GM21515 (cell line): Measurements from ENCODE around the gene SECTM1.
"Not testable (repeated sequence)": the region's sequence is repeated elsewhere in the genome, so short reads cannot be mapped to it uniquely, and the experiment has no call there.

ENCODE experiments used
- ATAC-seq: cut with Tn5 transposase; IDR thresholded peaks from one replicate; pipeline ENCODE4 v1.9.1; 2021; ENCODE audit not compliant: unreplicated experiment

SECTM1 gene

GRCh38 chr17:82370471-82371332 is 37.1 kb upstream of the SECTM1 start:
- ATAC-seq = no peak

DNA sequence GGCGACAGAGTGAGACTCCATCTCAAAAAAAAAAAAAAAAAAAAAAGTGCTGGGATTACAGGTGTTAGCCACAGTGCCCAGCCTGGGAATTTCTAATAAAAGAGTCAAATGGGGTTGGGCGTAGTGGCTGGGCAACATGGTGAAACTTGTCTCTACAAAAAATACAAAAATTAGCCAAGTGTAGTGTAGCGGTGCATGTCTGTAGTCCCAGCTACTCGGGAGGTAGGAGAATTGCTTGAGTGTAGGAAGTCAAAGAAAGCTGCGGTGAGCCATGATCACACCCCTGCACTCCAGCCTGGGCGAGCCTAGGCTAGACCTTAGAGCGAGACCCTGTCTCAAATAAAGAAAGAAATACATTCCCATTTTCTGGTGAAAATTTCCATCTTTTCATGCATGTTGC is 35.6 kb upstream of the SECTM1 start:
- ATAC-seq = no peak

- ATAC-seq = no peak
Measured at GRCh38 chr17:82367724-82368524, 34.4 kb upstream of the SECTM1 start.

GRCh38 chr17:82366749-82367148 is 33.2 kb upstream of the SECTM1 start:
- no peak for ATAC-seq

- no peak for ATAC-seq
Measured at GRCh38 chr17:82365606-82366295, 32.2 kb upstream of the SECTM1 start.

DNA sequence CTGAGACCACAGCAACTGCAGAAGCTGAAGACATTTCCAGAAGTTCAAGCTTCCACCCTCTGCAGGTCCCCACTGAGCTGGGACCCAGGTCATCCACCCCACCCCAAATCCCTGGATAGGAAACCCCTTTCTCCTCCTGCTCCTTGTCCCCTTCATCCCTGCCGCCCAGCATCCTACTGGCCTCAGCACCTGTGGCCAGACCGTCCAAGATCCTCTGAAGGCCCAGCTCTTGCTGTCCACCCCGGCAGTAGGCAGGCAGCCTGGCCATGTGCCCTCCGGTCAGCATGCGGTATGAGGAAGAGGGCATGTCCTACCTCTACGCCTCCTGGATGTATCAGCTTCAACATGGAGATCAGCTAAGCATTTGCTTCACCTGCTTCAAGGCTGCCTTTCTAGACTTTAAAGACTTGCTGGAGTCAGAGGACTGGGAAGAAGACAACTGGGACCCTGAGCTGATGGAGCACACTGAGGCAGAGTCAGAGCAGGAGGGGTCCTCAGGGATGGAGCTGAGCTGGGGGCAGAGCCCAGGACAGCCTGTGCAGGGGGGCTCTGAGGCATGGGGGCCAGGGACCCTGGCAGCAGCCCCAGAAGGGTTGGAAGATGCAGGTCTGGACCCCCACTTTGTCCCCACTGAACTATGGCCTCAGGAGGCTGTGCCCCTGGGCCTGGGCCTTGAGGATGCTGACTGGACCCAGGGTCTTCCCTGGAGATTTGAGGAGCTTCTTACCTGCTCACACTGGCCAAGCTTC is 28.5 kb upstream of the SECTM1 start:
- no peak for ATAC-seq

- not testable (repeated sequence) for ATAC-seq
Measured at GRCh38 chr17:82359451-82360074, 26.0 kb upstream of the SECTM1 start.

DNA sequence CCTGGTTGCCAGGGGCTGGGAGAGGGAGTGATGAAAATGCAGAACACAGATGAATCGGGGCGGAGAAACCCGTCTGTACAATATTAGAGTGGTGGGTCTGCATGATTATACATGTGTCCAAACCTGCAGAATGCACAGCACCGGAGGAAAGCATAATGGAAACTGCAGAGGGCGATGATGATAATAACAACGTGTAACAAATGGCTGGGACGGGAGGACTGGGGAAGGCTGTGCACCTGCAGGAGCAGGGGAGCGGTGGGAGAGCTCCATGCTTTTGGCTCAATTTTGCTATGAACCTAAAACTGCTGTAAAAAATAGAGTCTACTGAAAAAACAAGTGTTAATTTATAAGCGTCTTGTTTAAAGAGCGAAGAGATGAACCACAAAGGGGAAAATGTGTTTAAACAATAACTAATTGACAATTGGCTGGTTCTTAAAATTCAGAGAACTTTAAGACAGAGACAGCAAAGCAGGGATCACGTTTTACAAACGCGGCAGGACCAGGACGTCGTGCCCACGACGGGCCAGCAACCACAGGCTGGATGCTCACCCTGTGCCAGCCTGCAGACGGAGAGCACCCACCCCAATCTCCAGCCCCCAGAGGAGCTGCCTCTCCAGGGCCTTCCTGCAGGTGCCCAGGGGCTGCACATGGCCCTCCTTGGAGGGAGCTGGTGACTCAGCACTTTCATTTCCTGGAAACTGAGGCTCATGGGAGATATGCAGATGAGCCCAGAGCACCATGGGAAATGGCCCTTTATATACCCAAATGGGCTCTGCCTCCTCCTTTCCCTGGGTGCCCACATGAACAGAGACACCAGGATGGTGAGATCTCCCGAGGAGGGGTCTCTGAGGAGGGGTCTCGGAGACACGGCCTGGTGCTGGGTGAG is 25.1 kb upstream of the SECTM1 start, which contains the start of gene TEX19:
TEX19 (plus strand) TSS at position 783 of the 886 bp plus-strand sequence. CDS start 2,904 bp downstream, outside the sequence.
- no peak for ATAC-seq

- no peak for ATAC-seq
Measured at GRCh38 chr17:82357394-82357793, 23.8 kb upstream of the SECTM1 start.

- no peak for ATAC-seq
Measured at GRCh38 chr17:82356845-82357355, 23.3 kb upstream of the SECTM1 start.

DNA sequence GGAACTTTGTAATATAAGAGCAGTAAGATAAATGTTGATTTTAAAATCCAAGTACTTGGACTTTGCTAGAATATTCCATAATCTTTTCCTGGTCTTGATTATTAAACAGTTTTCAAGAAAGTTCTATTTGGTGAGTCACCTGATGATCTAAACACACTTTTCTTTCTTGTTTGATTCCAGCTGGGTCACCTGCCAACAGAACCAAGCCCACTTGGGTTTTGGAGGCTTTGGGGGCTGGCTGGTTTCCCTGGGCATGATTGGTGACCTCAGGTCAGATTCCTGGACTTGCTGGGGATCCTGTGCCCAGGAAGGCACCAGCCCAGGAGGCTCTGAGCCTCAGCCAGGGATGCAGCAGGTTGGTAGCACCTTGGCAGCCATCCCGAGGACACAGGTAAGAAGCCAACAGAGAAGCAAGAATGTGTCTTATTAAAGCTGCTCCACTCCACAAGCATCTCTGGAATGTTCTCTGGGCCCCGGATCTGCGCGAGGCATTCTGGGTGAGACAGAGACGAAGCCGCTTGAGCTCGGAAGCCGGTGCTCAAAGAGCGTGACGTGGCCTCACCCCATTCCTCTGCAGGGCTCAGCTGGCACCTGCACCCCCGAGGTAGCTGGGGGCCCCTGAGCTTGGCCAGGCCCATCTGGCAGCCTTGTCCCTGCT is 22.3 kb upstream of the SECTM1 start:
- no peak for ATAC-seq

GRCh38 chr17:82354804-82355308 is 21.3 kb upstream of the SECTM1 start:
- ATAC-seq = no peak

DNA sequence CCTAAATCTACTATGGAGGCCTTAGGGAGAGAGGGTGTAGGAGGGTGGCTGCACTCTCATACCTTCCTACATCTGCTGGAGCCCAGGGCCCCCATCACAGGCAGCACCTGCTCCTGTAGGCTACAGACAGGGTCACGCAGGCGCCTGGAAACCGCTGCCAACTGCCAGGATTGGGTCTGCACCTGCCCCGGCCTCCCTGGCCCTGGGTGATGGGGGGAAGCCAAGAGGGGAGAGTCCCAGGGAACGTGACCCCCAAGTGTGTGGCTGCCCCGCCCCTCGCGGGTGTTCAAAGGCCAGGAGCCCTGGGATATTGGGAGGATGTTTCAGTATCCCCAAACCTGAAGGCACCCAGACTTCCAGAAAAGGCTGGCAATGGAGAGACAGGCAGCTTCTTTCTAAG is 19.9 kb upstream of the SECTM1 start:
- ATAC-seq = no peak

- no peak for ATAC-seq
Measured at GRCh38 chr17:82351713-82352488, 18.3 kb upstream of the SECTM1 start.

DNA sequence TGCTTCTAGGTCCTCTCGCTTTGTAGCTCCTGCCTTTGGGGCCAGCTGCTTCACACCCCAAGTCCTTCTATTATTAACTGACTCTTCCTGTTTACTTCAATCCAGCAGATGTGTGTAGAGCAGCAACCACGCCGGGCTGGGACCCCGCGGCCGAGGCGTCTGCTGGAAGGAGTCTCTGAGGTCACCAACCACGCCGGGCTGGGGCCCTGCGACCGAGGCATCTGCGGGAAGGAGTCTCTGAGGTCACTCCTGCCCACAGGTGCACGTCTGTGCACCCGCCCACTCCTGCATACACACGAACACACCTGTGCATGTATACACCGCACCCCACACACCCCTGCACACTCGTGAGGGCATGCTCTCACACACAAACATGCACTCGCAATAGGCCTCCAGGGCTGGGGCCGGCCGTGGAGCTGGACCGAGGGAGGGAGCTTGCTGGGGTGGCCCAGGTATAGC is 17.7 kb upstream of the SECTM1 start:
- ATAC-seq = no peak

GRCh38 chr17:82350182-82351030 is 16.8 kb upstream of the SECTM1 start:
- no peak for ATAC-seq
